Left lung (tissue), 14 donors: ENCODE data around the gene RNF40. TPM values are rescaled to one million over a fixed set of nuclear protein-coding genes. Genes with fewer than 3 reads are reported as not detected.
A peak's percentile ranks its signal among the peaks of the same experiment; 100 is the strongest.

Experiments
- ATAC-seq: fragments of 200-7000 bp; cut with Tn5 transposase; one replicate; pipeline ENCODE4 v1.9.1; 2020; ENCODE audit warnings: moderate library complexity
- DNase-seq, 4 donors: peaks; one replicate each; pipeline ENCODE4 v3.0.0-alpha.2; 2013 to 2020
- H3K27ac ChIP-seq, 2 donors: fragments of 200-600 bp; sonication (generic) in 1 of 2; one replicate each; pipeline versions ENCODE4 v1.5.0 to v1.8.0; 2020 to 2021
- H3K27me3 ChIP-seq, 2 donors: fragments of 200-600 bp; sonication (generic) in 1 of 2; one replicate each; pipeline versions ENCODE4 v1.5.0 to v1.8.0; 2020 to 2021
- H3K36me3 ChIP-seq, 2 donors: fragments of 200-600 bp; sonication (generic) in 1 of 2; one replicate each; pipeline versions ENCODE4 v1.5.0 to v1.8.0; 2020 to 2021
- H3K4me1 ChIP-seq, 2 donors: fragments of 200-600 bp; one replicate each; pipeline ENCODE4 v1.8.0; 2021
- H3K4me3 ChIP-seq, 2 donors: fragments of 200-600 bp; sonication (generic) in 1 of 2; one replicate each; pipeline versions ENCODE4 v1.5.0 to v1.8.0; 2020 to 2021; ENCODE audit warnings: mild to moderate bottlenecking in 1 of 2
- H3K9me3 ChIP-seq, 2 donors: fragments of 200-600 bp; sonication (generic) in 1 of 2; one replicate each; pipeline versions ENCODE4 v1.5.0 to v1.8.0; 2020 to 2021
- CTCF ChIP-seq, 2 donors: fragments of 200-600 bp; sonication (generic) in 1 of 2; IDR thresholded peaks; one replicate each; pipeline versions ENCODE4 v1.5.0 to v1.8.0; 2021; ENCODE audit warnings: antibody characterized with exemption in 2 of 2
- intact Hi-C, 2 donors: fragments of 100-400 bp; cut with DNase I; formaldehyde crosslinking; loops; one replicate each; pipeline versions ENCODE4 v1.11.2 to v1.14.2; 2022
- long read RNA-seq, 12 donors: library from polyadenylated mRNA in 2 of 12; unstranded in 2 of 12; transcript quantifications; one replicate each; pipeline ENCODE4 v2.0.0 and lab custom pipeline, GENCODE V29; 2019 to 2026
- polyA plus RNA-seq, 6 donors: library from polyadenylated mRNA; unstranded; fragments of 120-200 nt; gene quantifications; one replicate each; pipeline ENCODE4 v1.2.1, GENCODE V29; 2013; ENCODE audit not compliant: insufficient read length in 6 of 6
- total RNA-seq, 2 donors: library from RNA; stranded (reverse); fragmentation: NEBNext Ultra II Directional; extraction: Animal tissue kit (Norgen Biotek cat#: 25700); gene quantifications; one replicate each; pipeline ENCODE4 v1.2.1, GENCODE V29; 2021
- donor health status: DM: no; HTN: yes; CAD: no.
- donor health status: DM: no; HTN: no; CAD: no.

RNF40 gene
- total RNA-seq (10 to 100 TPM; 93.4 to 98.7 TPM), polyA plus RNA-seq (100 to 1,000 TPM in 3 of 6 donors, 10 to 100 TPM in 3; 87.8 to 116 (median 100) TPM)
- long read RNA-seq, donor 1, partial matches to known transcripts, result 24 of 24 reads
- long read RNA-seq, donor 1, other reads (novel, unspliced or antisense), result 0 of 24 reads
- long read RNA-seq, donor 2, partial matches to known transcripts, result 12 of 13 reads
- long read RNA-seq, donor 2, other reads (novel, unspliced or antisense), result 0 of 13 reads
- long read RNA-seq, donor 3, full-length matches to known transcripts, result 4 of 4 reads
- long read RNA-seq, donor 3, partial matches to known transcripts, result 0 of 4 reads
- long read RNA-seq, donor 3, other reads (novel, unspliced or antisense), result 0 of 4 reads
- long read RNA-seq, donor 4, partial matches to known transcripts, result 1 of 7 reads
- long read RNA-seq, donor 4, other reads (novel, unspliced or antisense), result 6 of 7 reads
- long read RNA-seq, donor 5, partial matches to known transcripts, result 8 of 8 reads
- long read RNA-seq, donor 5, other reads (novel, unspliced or antisense), result 0 of 8 reads
- long read RNA-seq, donor 6, full-length matches to known transcripts, result 2 of 16 reads
- long read RNA-seq, donor 6, partial matches to known transcripts, result 14 of 16 reads
- long read RNA-seq, donor 6, other reads (novel, unspliced or antisense), result 0 of 16 reads
- long read RNA-seq, donor 7, result 0 reads
- long read RNA-seq, donor 8, full-length matches to known transcripts, result 3 of 15 reads
- long read RNA-seq, donor 8, partial matches to known transcripts, result 12 of 15 reads
- long read RNA-seq, donor 8, other reads (novel, unspliced or antisense), result 0 of 15 reads
- long read RNA-seq, donor 9, result 0 reads
- long read RNA-seq, donor 10, full-length matches to known transcripts, result 1 of 16 reads
- long read RNA-seq, donor 10, partial matches to known transcripts, result 6 of 16 reads
- long read RNA-seq, donor 10, other reads (novel, unspliced or antisense), result 9 of 16 reads
- long read RNA-seq, donor 11, result 0 reads
- long read RNA-seq, donor 12, full-length matches to known transcripts, result 2 of 7 reads
- long read RNA-seq, donor 12, partial matches to known transcripts, result 5 of 7 reads
- long read RNA-seq, donor 12, other reads (novel, unspliced or antisense), result 0 of 7 reads

GRCh38 chr16:30761928-30762902 is at the start of gene RNF40, which contains the start of gene CFAP119:
Gene RNF40, plus strand, starts transcription at chr16:30762322. Its CDS starts 224 bp downstream, at chr16:30762546.
Gene CFAP119, minus strand, starts transcription at chr16:30762062. Its CDS starts 314 bp downstream, at chr16:30761748.
- H3K36me3 ChIP-seq, result peaks cover 0 to 65% of the 10 kb centered on the region in 2 donors
- H3K27ac ChIP-seq, result peak within 1 kb of the TSS; percentile 80 to 91
- intact Hi-C loops, result no loop called here
- no peaks in the 10 kb centered on the region for H3K9me3 ChIP-seq
- no peak for TF ChIP-seq CTCF (IDR thresholded peaks at IDR 0.05)
- peak; percentile 95 to 99 (median 97) for DNase-seq
- H3K4me1 ChIP-seq, result peaks cover 21 to 53% of the 10 kb centered on the region in 2 donors
- H3K4me3 ChIP-seq, result peak within 1 kb of the TSS; percentile 91 to 96
- no peaks in the 10 kb centered on the region for H3K27me3 ChIP-seq
- peak; percentile 96 for ATAC-seq

DNA sequence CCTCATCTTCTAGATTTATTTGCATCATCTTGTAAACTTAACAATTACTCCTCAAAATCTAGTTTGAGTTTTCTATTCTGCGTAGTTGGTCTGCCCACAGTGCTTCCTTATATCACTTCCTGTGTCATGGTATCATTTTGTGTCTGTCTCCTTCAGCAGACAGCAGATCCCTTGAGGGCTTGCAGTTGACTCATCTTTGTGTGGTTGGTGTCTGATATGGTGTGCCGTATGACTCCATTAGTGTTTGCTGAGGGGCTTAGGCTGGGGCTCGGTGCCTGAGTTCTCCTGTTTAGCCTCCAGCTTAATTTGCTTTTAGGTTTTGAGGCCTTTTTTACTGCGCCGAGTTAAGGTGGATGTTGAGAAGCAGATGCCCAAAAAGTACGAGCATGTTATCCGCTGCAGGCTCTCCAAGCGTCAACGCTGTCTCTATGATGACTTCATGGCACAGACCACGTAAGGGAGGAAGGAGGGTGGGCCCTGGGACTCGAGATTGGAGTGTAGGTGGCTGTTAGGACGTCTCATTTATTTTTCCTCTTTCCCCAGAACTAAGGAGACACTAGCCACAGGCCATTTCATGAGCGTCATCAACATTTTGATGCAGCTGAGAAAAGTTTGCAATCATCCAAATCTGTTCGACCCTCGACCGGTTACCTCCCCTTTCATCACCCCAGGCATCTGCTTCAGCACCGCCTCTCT is 46.2 kb upstream of the RNF40 start:
- H3K27me3 ChIP-seq, result no peaks in the 10 kb centered on the region
- peaks cover 3 to 100% of the 10 kb centered on the region in 2 donors for H3K36me3 ChIP-seq
- H3K27ac ChIP-seq, result peak overlapping the region; percentile 0 to 86
- H3K9me3 ChIP-seq, result no peaks in the 10 kb centered on the region
- intact Hi-C loops, result no loop called here
- TF ChIP-seq CTCF (IDR thresholded peaks at IDR 0.05), result no peak
- peaks cover 0 to 44% of the 10 kb centered on the region in 2 donors for H3K4me1 ChIP-seq
- no peak overlapping the region for H3K4me3 ChIP-seq
- DNase-seq (no peak), ATAC-seq (peak; percentile 43)

GRCh38 chr16:30720086-30720485 is 42.0 kb upstream of the RNF40 start:
- H3K27ac ChIP-seq, result no peak overlapping the region
- no peak for ATAC-seq
- H3K27me3 ChIP-seq, result no peaks in the 10 kb centered on the region
- H3K4me3 ChIP-seq, result no peak overlapping the region
- H3K4me1 ChIP-seq, result peaks cover 0 to 27% of the 10 kb centered on the region in 2 donors
- no peak for TF ChIP-seq CTCF (IDR thresholded peaks at IDR 0.05)
- no peaks in the 10 kb centered on the region for H3K9me3 ChIP-seq
- peaks cover 11 to 100% of the 10 kb centered on the region in 2 donors for H3K36me3 ChIP-seq
- no peak for DNase-seq
- intact Hi-C loops, result no loop called here

GRCh38 chr16:30720694-30721093 is 41.4 kb upstream of the RNF40 start:
- H3K9me3 ChIP-seq, result no peaks in the 10 kb centered on the region
- H3K4me1 ChIP-seq, result peaks cover 0 to 27% of the 10 kb centered on the region in 2 donors
- H3K27me3 ChIP-seq, result no peaks in the 10 kb centered on the region
- ATAC-seq (no peak), DNase-seq (no peak)
- no peak for TF ChIP-seq CTCF (IDR thresholded peaks at IDR 0.05)
- H3K27ac ChIP-seq, result no peak overlapping the region
- no peak overlapping the region for H3K4me3 ChIP-seq
- H3K36me3 ChIP-seq, result peaks cover 11 to 100% of the 10 kb centered on the region in 2 donors
- intact Hi-C loops, result no loop called here
